ENCODE data around the gene SMIM7. TPM values are rescaled to one million over a fixed set of nuclear protein-coding genes. Genes with fewer than 3 reads are reported as not detected.

SMIM7 gene
- total and polyA plus RNA-seq, 2 of the 13 experiments (the other 11 are each of a cell fraction or from before 2014, with no cell fraction given): 55.7 to 74.9 TPM

- Histone ChIP-seq H3K9me3 (ENCODE audit: low read length) (no peaks in the 10 kb centered on the region), H3K4me1 (ENCODE audit: insufficient read depth, low read length) (no peaks in the 10 kb centered on the region), H3K36me3 (replicated peaks in 1 of 2; ENCODE audit: control insufficient read depth in 1 of 2, insufficient read depth in 2 of 2, low read length in 2 of 2) (no peaks in the 10 kb centered on the region; a peak in 1 of 5 replicates), H4K20me1 (ENCODE audit: insufficient read depth, low read length) (peaks cover 11% of the 10 kb centered on the region; the same call in 1 of the 2 replicates), H3K4me2 (ENCODE audit: low read depth, low read length) (no peak overlapping the region), H3K4me3 (replicated peaks in 1 of 3; ENCODE audit: insufficient read depth in 1 of 3, low read depth in 2 of 3, low read length in 3 of 3) (no peak overlapping the region), H3K9ac (ENCODE audit: insufficient read depth, low read depth, low read length) (no peak overlapping the region), H3K27me3 (ENCODE audit: control insufficient read depth in 1 of 2, insufficient read depth in 2 of 2, low read length in 2 of 2) (no peaks in the 10 kb centered on the region), H3K79me2 (ENCODE audit: insufficient read depth, low read length) (peaks cover 87% of the 10 kb centered on the region), H2AFZ (ENCODE audit: low read length) (no peak overlapping the region), H3K27ac (ENCODE audit: extremely low read length, insufficient read depth, low read length) (no peak overlapping the region)
- no TSS peak for BruUV-seq (replicated peaks)
- ATAC-seq (no peak), DNase-seq (ENCODE audit: low spot score) (no peak), FAIRE-seq (no peak)
- POLR2A ChIA-PET: no interaction called here
- TF ChIP-seq ZNF703 (CRISPR knock-in tag; IDR thresholded peaks at IDR 0.05; ENCODE audit: borderline replicate concordance): no peak
- no peak for TF ChIP-seq SMAD9 (CRISPR knock-in tag; IDR thresholded peaks at IDR 0.05)
- TF ChIP-seq RBM22 (optimal IDR thresholded peaks at IDR 0.05; ENCODE audit: low read length): no peak
- no peak for TF ChIP-seq PCBP1 (IDR thresholded peaks at IDR 0.05; ENCODE audit: borderline replicate concordance, low read depth, low read length)
- no peak for TF ChIP-seq NFATC3 (CRISPR knock-in tag; IDR thresholded peaks at IDR 0.05)
- no peak for TF ChIP-seq KLF6 (CRISPR knock-in tag; IDR thresholded peaks at IDR 0.05)
- no peak for TF ChIP-seq YY1 (IDR thresholded peaks at IDR 0.05; ENCODE audit: insufficient read depth, insufficient replicate concordance, low read depth, low read length)
- intact Hi-C loops (cut with micrococcal nuclease; ENCODE audit: unreplicated experiment): no loop called here
- CTCF ChIA-PET (ENCODE audit: low intra/inter-chr PET ratio, low total read pairs): no interaction called here
- in situ Hi-C loops (cut with HindIII; ENCODE audit: extremely low pct_ligation_motif_present, low pct_unique_long_range_greater_than_20kb): no loop called here
- 98% methylated on average over 6 of the region's 6 CpGs for WGBS (ENCODE audit: low lambda C conversion rate)
Observed at GRCh38 chr19:16611121-16611520, 48.8 kb downstream of the SMIM7 start.

- CTCF ChIA-PET (ENCODE audit: low intra/inter-chr PET ratio, low total read pairs): no interaction called here
- no peak overlapping the region for H3K27ac ChIP-seq (ENCODE audit: extremely low read length, insufficient read depth, low read length)
- in situ Hi-C loops (cut with HindIII; ENCODE audit: extremely low pct_ligation_motif_present, low pct_unique_long_range_greater_than_20kb) (no loop called here), intact Hi-C loops (cut with micrococcal nuclease; ENCODE audit: unreplicated experiment) (no loop called here)
- no peaks in the 10 kb centered on the region; a peak in 2 of 5 replicates for H3K36me3 ChIP-seq (replicated peaks in 1 of 2; ENCODE audit: control insufficient read depth in 1 of 2, insufficient read depth in 2 of 2, low read length in 2 of 2)
- FAIRE-seq: no peak
- no peak overlapping the region for H3K4me3 ChIP-seq (replicated peaks in 1 of 3; ENCODE audit: insufficient read depth in 1 of 3, low read depth in 2 of 3, low read length in 3 of 3)
- no peak overlapping the region for H3K4me2 ChIP-seq (ENCODE audit: low read depth, low read length)
- BruUV-seq (replicated peaks): no TSS peak
- H3K4me1 ChIP-seq (ENCODE audit: insufficient read depth, low read length): 0 out of 2 replicates have a peak, but pooled peaks cover under 1% of the 10 kb centered on the region
- POLR2A ChIA-PET: no interaction called here
- H2AFZ ChIP-seq (ENCODE audit: low read length): no peak overlapping the region
- no peaks in the 10 kb centered on the region for H3K9me3 ChIP-seq (ENCODE audit: low read length)
- DNase-seq (ENCODE audit: low spot score): no peak
- no peaks in the 10 kb centered on the region for H3K27me3 ChIP-seq (ENCODE audit: control insufficient read depth in 1 of 2, insufficient read depth in 2 of 2, low read length in 2 of 2)
- WGBS (ENCODE audit: low lambda C conversion rate): 94% methylated on average over 5 of the region's 5 CpGs
- H3K9ac ChIP-seq (ENCODE audit: insufficient read depth, low read depth, low read length): no peak overlapping the region
- ATAC-seq: no peak
- H3K79me2 ChIP-seq (ENCODE audit: insufficient read depth, low read length): peaks cover 88% of the 10 kb centered on the region
- peaks cover 8% of the 10 kb centered on the region; the same call in 1 of the 2 replicates for H4K20me1 ChIP-seq (ENCODE audit: insufficient read depth, low read length)
- TF ChIP-seq ZNF670 (CRISPR knock-in tag; IDR thresholded peaks at IDR 0.05; ENCODE audit: borderline replicate concordance) (no peak), TRAFD1 (CRISPR knock-in tag; IDR thresholded peaks at IDR 0.05; ENCODE audit: borderline replicate concordance) (no peak), ZNF598 (CRISPR knock-in tag; IDR thresholded peaks at IDR 0.05; ENCODE audit: borderline replicate concordance) (no peak), CERS6 (CRISPR knock-in tag; IDR thresholded peaks at IDR 0.05) (no peak), ZNF510 (CRISPR knock-in tag; IDR thresholded peaks at IDR 0.05; ENCODE audit: low read depth) (no peak), CEBPG (CRISPR knock-in tag; IDR thresholded peaks at IDR 0.05) (no peak), ZNF724P (CRISPR knock-in tag; IDR thresholded peaks at IDR 0.05; ENCODE audit: borderline replicate concordance) (no peak), ZNF775 (CRISPR knock-in tag; IDR thresholded peaks at IDR 0.05; ENCODE audit: borderline replicate concordance) (no peak), SP4 (CRISPR knock-in tag; IDR thresholded peaks at IDR 0.05) (no peak)
Observed at GRCh38 chr19:16609511-16610200, 50.3 kb downstream of the SMIM7 start.
